ENCODE results near the gene HGS. TPM values are rescaled to one million over a fixed set of nuclear protein-coding genes. Genes with fewer than 3 reads are reported as not detected.

Gene HGS
- total and polyA plus RNA-seq, 2 of the 13 experiments (the other 11 are each of a cell fraction or from before 2014, with no cell fraction given) = 73.3 to 78.1 TPM

DNA sequence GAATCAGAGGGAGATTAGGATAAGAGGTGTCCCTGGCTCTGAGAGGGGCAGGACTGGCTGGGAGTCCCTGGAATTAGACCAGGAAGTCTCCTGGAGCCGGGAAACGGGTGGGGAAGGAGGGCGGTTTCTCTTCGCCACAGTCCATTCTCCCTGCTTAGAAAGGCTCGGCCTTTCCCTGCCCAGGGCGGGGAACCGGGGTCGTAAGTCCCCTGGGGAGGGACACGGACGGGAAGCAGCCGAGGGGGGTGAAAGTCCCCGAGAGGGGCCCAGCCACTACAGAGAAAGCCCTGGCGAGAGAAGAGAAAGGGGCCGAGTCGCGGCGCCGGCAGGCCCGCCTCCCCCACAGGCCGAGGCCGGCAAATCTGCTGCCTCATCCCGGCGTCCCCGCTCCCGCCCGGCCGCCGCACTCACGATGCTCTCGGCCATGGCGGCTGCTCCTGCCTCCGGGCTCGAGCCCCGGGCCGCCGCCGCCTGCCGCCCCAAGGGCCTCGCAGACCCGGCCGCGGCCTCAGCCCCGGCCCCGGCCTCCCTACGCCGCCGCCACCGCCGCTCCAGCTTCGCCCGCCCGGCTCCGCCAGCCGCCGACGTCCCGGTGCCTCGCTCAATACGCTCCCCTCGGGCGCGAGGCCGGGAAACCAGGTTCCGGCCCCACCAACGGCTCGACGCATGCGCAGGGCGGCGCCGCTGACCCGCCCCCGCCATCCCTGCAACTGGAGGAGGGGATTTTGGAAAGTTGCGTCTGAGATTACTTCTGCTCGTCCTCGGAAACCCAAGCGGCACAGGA is 47.1 kb upstream of the HGS start, which contains the start of the genes NPLOC4 and TSPAN10 (continued):
- TF ChIP-seq, protein P1, sequence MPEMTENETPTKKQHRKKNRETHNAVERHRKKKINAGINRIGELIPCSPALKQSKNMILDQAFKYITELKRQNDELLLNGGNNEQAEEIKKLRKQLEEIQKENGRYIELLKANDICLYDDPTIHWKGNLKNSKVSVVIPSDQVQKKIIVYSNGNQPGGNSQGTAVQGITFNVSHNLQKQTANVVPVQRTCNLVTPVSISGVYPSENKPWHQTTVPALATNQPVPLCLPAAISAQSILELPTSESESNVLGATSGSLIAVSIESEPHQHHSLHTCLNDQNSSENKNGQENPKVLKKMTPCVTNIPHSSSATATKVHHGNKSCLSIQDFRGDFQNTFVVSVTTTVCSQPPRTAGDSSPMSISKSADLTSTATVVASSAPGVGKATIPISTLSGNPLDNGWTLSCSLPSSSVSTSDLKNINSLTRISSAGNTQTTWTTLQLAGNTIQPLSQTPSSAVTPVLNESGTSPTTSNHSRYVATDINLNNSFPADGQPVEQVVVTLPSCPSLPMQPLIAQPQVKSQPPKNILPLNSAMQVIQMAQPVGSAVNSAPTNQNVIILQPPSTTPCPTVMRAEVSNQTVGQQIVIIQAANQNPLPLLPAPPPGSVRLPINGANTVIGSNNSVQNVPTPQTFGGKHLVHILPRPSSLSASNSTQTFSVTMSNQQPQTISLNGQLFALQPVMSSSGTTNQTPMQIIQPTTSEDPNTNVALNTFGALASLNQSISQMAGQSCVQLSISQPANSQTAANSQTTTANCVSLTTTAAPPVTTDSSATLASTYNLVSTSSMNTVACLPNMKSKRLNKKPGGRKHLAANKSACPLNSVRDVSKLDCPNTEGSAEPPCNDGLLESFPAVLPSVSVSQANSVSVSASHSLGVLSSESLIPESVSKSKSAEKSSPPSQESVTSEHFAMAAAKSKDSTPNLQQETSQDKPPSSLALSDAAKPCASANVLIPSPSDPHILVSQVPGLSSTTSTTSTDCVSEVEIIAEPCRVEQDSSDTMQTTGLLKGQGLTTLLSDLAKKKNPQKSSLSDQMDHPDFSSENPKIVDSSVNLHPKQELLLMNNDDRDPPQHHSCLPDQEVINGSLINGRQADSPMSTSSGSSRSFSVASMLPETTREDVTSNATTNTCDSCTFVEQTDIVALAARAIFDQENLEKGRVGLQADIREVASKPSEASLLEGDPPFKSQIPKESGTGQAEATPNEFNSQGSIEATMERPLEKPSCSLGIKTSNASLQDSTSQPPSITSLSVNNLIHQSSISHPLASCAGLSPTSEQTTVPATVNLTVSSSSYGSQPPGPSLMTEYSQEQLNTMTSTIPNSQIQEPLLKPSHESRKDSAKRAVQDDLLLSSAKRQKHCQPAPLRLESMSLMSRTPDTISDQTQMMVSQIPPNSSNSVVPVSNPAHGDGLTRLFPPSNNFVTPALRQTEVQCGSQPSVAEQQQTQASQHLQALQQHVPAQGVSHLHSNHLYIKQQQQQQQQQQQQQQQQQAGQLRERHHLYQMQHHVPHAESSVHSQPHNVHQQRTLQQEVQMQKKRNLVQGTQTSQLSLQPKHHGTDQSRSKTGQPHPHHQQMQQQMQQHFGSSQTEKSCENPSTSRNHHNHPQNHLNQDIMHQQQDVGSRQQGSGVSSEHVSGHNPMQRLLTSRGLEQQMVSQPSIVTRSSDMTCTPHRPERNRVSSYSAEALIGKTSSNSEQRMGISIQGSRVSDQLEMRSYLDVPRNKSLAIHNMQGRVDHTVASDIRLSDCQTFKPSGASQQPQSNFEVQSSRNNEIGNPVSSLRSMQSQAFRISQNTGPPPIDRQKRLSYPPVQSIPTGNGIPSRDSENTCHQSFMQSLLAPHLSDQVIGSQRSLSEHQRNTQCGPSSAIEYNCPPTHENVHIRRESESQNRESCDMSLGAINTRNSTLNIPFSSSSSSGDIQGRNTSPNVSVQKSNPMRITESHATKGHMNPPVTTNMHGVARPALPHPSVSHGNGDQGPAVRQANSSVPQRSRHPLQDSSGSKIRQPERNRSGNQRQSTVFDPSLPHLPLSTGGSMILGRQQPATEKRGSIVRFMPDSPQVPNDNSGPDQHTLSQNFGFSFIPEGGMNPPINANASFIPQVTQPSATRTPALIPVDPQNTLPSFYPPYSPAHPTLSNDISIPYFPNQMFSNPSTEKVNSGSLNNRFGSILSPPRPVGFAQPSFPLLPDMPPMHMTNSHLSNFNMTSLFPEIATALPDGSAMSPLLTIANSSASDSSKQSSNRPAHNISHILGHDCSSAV (CRISPR knock-in tag; IDR thresholded peaks at IDR 0.05; ENCODE audit: borderline replicate concordance) = no peak
- peak; percentile 70 for TF ChIP-seq HIVEP1 (CRISPR knock-in tag; IDR thresholded peaks at IDR 0.05)
- peak; percentile 84; the same call in 1 of the 2 replicates for TF ChIP-seq CBX5 (CRISPR knock-in tag; IDR thresholded peaks at IDR 0.05; ENCODE audit: borderline replicate concordance)
- TF ChIP-seq, protein P2, sequence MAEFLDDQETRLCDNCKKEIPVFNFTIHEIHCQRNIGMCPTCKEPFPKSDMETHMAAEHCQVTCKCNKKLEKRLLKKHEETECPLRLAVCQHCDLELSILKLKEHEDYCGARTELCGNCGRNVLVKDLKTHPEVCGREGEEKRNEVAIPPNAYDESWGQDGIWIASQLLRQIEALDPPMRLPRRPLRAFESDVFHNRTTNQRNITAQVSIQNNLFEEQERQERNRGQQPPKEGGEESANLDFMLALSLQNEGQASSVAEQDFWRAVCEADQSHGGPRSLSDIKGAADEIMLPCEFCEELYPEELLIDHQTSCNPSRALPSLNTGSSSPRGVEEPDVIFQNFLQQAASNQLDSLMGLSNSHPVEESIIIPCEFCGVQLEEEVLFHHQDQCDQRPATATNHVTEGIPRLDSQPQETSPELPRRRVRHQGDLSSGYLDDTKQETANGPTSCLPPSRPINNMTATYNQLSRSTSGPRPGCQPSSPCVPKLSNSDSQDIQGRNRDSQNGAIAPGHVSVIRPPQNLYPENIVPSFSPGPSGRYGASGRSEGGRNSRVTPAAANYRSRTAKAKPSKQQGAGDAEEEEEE (CRISPR knock-in tag; IDR thresholded peaks at IDR 0.05; ENCODE audit: borderline replicate concordance) = no peak
- TF ChIP-seq AGO2 (optimal IDR thresholded peaks at IDR 0.05; ENCODE audit: low read depth, low read length) = peak; percentile 58
- TF ChIP-seq CENPX (CRISPR knock-in tag; IDR thresholded peaks at IDR 0.05) = no peak
- peak; percentile 58; the same call in 1 of the 2 replicates for TF ChIP-seq ZC3H4 (CRISPR knock-in tag; IDR thresholded peaks at IDR 0.05; ENCODE audit: borderline replicate concordance)
- TF ChIP-seq ISL2 (CRISPR knock-in tag; IDR thresholded peaks at IDR 0.05) = peak; percentile 86
- peak; percentile 60 for TF ChIP-seq RARA (CRISPR knock-in tag; IDR thresholded peaks at IDR 0.05)
- TF ChIP-seq PRPF4 (IDR thresholded peaks at IDR 0.05; ENCODE audit: low read depth, low read length, poor library complexity, severe bottlenecking) = no peak
- peak; percentile 91 for TF ChIP-seq ZNF333 (CRISPR knock-in tag; IDR thresholded peaks at IDR 0.05; ENCODE audit: borderline replicate concordance)
- TF ChIP-seq, protein P3, sequence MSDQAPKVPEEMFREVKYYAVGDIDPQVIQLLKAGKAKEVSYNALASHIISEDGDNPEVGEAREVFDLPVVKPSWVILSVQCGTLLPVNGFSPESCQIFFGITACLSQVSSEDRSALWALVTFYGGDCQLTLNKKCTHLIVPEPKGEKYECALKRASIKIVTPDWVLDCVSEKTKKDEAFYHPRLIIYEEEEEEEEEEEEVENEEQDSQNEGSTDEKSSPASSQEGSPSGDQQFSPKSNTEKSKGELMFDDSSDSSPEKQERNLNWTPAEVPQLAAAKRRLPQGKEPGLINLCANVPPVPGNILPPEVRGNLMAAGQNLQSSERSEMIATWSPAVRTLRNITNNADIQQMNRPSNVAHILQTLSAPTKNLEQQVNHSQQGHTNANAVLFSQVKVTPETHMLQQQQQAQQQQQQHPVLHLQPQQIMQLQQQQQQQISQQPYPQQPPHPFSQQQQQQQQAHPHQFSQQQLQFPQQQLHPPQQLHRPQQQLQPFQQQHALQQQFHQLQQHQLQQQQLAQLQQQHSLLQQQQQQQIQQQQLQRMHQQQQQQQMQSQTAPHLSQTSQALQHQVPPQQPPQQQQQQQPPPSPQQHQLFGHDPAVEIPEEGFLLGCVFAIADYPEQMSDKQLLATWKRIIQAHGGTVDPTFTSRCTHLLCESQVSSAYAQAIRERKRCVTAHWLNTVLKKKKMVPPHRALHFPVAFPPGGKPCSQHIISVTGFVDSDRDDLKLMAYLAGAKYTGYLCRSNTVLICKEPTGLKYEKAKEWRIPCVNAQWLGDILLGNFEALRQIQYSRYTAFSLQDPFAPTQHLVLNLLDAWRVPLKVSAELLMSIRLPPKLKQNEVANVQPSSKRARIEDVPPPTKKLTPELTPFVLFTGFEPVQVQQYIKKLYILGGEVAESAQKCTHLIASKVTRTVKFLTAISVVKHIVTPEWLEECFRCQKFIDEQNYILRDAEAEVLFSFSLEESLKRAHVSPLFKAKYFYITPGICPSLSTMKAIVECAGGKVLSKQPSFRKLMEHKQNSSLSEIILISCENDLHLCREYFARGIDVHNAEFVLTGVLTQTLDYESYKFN (CRISPR knock-in tag; conservative IDR thresholded peaks at IDR 0.05) = peak; percentile 14; the same call in 1 of the 2 replicates
- TF ChIP-seq, protein P4, sequence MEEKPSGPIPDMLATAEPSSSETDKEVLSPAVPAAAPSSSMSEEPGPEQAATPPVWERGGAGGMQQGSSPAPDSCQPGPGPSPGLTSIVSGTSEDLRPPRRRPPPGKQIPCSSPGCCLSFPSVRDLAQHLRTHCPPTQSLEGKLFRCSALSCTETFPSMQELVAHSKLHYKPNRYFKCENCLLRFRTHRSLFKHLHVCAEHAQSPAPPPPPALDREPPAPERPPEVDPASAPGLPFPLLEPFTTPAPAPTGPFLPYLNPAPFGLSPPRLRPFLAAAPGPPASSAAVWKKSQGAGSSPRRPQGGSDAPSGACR (CRISPR knock-in tag; IDR thresholded peaks at IDR 0.05) = peak; percentile 89
- TF ChIP-seq ZNF354B (CRISPR knock-in tag; IDR thresholded peaks at IDR 0.05) = no peak
